ENCODE data around the gene CLNS1A.

GRCh38 chr11:77654770-77655434, 17.3 kb upstream of the CLNS1A start:
- TF ChIP-seq CTCF (IDR thresholded peaks at IDR 0.05) (no peak), POLR2A (IDR thresholded peaks at IDR 0.05) (no peak), EP300 (IDR thresholded peaks at IDR 0.05) (no peak)
